SJCRH30 (cell line): ENCODE measurements around the gene COL6A2. TPM values are rescaled to one million over a fixed set of nuclear protein-coding genes. Genes with fewer than 3 reads are reported as not detected.
A peak's percentile ranks its signal among the peaks of the same experiment; 100 is the strongest.
"Not testable (repeated sequence)": the region's sequence is repeated elsewhere in the genome, so short reads cannot be mapped to it uniquely, and the experiment has no call there.

Experiments used
- DNase-seq, 2 experiments: peaks; one replicate each; pipeline ENCODE4 v3.0.0-alpha.2; 2015 to 2020
- H3K27ac ChIP-seq: fragments of 250-450 bp; sonication (Bioruptor Pico); 2 replicates; pipeline ENCODE4 v1.5.1; 2020; ENCODE audit warnings: mild to moderate bottlenecking, moderate library complexity
- H3K27me3 ChIP-seq: fragments of 250-450 bp; sonication (Bioruptor Pico); 2 replicates; pipeline ENCODE4 v1.5.1; 2020; ENCODE audit warnings: mild to moderate bottlenecking, moderate library complexity
- H3K36me3 ChIP-seq: fragments of 250-450 bp; sonication (Bioruptor Pico); 2 replicates; pipeline ENCODE4 v1.5.1; 2020; ENCODE audit warnings: mild to moderate bottlenecking, moderate library complexity
- H3K4me1 ChIP-seq: fragments of 250-450 bp; sonication (Bioruptor Pico); 2 replicates; pipeline ENCODE4 v1.5.1; 2020; ENCODE audit warnings: mild to moderate bottlenecking, moderate library complexity
- H3K4me3 ChIP-seq: fragments of 250-450 bp; sonication (Bioruptor Pico); 2 replicates; pipeline ENCODE4 v1.5.1; 2020; ENCODE audit warnings: mild to moderate bottlenecking, moderate library complexity
- H3K9me3 ChIP-seq: fragments of 250-450 bp; sonication (Bioruptor Pico); replicated peaks from 2 replicates; pipeline ENCODE4 v1.5.1; 2020; ENCODE audit warnings: mild to moderate bottlenecking, moderate library complexity
- total RNA-seq: library from RNA; depleted of rRNA; stranded (reverse); fragments of >200 nt; shearing (Covaris generic); gene quantifications from 2 replicates; pipeline ENCODE4 v1.2.3, GENCODE V29; 2014

Gene COL6A2
- total RNA-seq, 1 experiment from 2014 or later = 1.1 TPM

DNA sequence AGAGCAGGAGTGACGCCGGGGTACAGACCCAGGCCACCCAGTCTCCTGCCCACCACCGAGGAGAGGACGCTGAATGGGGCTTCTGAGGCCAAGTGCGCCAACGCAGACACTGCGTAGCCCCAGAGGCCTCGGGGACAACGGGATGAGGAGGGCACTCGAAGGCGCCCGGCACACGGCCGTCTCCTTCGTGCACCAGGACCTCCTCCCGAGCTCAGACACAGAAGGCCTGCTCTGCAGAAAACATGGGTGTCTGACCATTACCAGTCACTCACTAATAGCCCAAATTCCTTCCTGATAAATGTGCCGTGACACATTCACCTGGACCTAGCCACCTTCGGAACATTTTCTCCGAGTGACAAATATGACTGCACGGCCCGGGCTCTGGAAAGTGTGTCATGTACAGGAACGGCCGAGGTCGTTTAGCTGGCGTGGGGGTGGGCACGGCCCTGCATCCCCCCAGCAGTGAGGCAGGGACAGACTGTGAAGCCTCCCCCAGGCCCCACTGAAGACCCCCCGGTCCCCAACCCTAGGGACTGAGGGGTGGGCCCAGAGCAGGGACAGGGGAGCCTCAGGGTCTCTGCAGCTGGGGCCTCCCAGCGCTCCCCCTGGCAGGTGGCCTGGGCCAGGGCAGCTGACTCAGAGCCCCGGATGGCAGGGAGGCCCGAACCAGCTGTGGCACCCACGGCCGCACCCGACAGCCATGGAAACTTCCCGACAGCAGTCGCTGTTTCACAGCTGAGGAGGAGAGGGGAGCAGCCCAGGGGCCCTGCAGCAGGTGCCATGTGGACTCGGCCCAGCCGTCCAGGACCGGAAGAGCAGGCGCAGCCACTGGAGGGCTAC is 16.7 kb upstream of the COL6A2 start:
- Histone ChIP-seq H3K4me1 (peaks cover 5% of the 10 kb centered on the region), H3K9me3 (peaks cover 3% of the 10 kb centered on the region; the same call in 1 of the 2 replicates), H3K27ac (no peak overlapping the region), H3K36me3 (no peaks in the 10 kb centered on the region), H3K27me3 (no peaks in the 10 kb centered on the region; the same call in 1 of the 2 replicates), H3K4me3 (no peak overlapping the region)
- peak; percentile 65 to 67 for DNase-seq

DNA sequence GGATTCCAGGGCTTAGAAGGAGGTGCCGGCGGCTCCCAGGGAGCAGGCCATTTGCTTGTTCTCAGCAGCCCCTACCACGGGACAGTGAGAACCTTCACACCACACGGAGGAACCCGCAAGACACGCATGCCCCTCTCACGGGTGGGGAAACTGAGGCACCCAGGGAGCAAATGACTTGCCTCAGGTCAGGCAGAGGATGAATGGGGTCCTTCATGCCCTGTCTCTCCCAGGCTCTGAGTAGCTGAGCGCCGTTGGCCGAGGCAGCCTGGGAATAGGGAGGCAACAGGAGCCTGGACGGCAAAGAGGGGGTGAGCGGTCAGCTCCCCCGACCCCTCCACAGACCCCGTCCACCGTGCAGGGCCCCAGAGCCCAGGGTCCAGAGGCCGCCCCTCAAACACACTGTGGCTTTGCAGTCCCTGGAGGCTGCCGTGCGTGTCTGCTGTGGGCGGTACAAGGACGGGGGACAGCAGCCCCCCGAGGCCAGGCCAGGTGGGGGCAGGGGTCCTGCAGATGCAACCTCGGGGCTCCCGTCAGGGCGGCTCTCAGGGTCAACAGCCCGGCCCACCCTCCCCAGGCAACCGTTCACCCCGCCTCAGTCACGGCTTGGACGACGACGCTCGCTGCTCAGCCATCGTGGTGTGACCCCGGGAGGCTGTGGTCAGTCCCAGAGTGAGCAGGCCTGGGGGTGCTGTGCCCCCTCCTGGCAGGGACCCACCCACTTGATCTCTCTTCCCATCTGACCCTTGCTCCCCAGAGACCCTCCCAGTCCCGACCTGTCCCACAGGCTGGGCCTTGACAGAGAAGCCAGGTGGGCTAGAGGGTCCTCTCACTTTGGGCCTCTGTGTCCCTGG is 15.8 kb upstream of the COL6A2 start:
- Histone ChIP-seq H3K9me3 (peaks cover 3% of the 10 kb centered on the region; the same call in 1 of the 2 replicates), H3K36me3 (no peaks in the 10 kb centered on the region), H3K4me1 (peaks cover 5% of the 10 kb centered on the region), H3K27me3 (no peaks in the 10 kb centered on the region; the same call in 1 of the 2 replicates), H3K27ac (no peak overlapping the region), H3K4me3 (no peak overlapping the region)
- no peak for DNase-seq

DNA sequence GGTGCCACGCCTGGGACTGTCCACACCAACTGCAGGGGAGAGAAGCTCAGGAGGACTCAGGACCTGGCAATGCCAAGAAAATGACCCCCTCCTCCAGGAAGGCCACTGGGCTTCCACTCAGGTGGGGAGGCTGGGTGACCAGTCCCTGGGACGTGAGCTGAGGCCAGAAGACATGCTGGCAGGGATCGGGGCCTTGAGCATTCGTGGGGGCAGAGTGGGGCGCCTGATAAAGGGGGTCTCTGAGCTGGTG is 15.3 kb upstream of the COL6A2 start:
- H3K27me3 ChIP-seq = no peaks in the 10 kb centered on the region; the same call in 1 of the 2 replicates
- H3K4me1 ChIP-seq = peaks cover 5% of the 10 kb centered on the region

DNA sequence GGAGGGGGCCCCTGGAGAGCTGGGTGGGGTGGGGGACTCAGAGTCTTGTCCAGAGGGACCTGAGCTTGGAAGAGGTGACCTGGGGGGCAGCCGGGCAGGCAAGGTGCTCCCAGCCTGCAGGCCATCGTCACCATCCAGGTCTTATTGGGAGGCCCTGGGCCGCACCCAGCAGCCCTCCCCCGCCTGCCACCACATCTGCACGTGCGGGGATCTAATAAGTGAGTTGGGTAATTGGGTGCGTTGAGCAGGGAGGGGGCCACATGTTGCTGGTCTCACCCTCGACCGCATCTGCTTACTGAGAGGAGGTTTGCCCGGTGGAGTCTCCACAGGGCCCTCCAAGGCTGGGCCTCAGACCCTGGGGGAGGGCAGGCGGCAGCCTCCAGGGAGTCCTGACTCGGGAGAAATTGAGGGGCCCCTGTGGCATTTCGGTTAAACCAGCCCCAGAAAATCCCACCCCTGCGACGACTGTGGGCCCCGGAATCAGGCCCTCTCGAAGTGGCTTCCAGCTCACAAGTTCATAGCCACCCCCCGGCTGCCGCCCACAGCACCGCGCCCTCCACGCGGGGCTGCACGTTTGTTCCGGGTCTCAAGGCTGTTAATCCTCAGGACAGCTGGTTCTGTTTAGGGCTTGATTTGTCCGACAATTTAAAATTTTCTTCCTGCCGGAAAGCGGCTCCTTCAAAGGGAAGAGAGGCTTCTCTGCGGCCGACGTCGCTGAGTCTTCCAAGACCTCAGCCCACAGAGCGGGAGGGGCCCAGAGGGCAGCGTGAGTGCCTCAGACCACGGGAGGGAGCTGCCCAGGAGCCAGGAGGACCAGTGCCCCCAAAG is 14.7 kb upstream of the COL6A2 start:
- Histone ChIP-seq H3K27ac (peak overlapping the region; percentile 25; the same call in 1 of the 2 replicates), H3K4me1 (peaks cover 5% of the 10 kb centered on the region)
- DNase-seq = peak; percentile 41 to 65

More for the DNA sequence above, 15.3 kb upstream of the COL6A2 start:
- Histone ChIP-seq H3K9me3 (peaks cover 3% of the 10 kb centered on the region; the same call in 1 of the 2 replicates), H3K27ac (no peak overlapping the region), H3K36me3 (no peaks in the 10 kb centered on the region), H3K4me3 (no peak overlapping the region)
- DNase-seq = no peak

DNA sequence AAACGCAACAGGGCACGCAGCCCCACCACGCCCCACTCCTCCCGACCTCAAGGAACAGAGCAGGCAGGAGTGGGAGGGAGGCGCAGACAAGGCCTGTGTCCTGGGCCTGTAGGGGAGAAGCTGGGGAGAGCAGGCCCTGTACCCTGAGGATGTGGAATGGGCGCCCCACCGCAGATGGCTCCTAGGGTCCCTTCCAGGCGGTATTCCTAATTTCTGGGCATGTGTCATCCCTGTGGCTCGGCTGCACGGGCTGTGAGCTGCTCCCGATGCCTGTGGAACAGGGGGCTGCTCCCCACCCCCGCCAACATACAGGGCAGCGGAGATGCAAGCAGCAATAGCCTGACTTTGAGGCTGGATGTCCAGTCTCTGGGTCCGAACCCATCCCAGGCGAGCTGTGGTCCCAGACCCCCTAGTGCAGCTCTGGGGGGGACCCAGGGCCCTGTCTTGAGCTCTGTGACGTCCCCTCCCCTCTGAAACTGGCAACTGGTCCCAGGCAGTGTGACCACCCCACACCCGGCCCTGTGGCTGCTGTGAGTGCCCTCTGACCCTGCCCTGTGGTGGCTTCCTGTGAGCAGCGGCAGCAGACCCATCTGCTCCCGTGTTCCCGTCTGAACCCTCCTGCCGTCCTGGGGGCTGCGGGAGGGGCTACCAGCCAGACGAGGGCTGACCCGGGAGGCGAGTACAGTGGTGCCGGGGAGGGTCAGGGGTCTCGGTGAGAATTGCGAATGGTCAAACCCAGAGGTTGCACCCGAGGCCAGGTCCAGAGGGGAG is 13.9 kb upstream of the COL6A2 start:
- Histone ChIP-seq H3K4me3 (peak overlapping the region; percentile 24), H3K4me1 (peaks cover 5% of the 10 kb centered on the region), H3K36me3 (no peaks in the 10 kb centered on the region), H3K27me3 (no peaks in the 10 kb centered on the region; the same call in 1 of the 2 replicates), H3K9me3 (peaks cover 3% of the 10 kb centered on the region; the same call in 1 of the 2 replicates), H3K27ac (peak overlapping the region; percentile 25; the same call in 1 of the 2 replicates)
- DNase-seq = no peak

More for the DNA sequence above, 14.7 kb upstream of the COL6A2 start:
- Histone ChIP-seq H3K4me3 (peak overlapping the region; percentile 24), H3K27me3 (no peaks in the 10 kb centered on the region; the same call in 1 of the 2 replicates), H3K36me3 (no peaks in the 10 kb centered on the region), H3K9me3 (peaks cover 3% of the 10 kb centered on the region; the same call in 1 of the 2 replicates)

DNA sequence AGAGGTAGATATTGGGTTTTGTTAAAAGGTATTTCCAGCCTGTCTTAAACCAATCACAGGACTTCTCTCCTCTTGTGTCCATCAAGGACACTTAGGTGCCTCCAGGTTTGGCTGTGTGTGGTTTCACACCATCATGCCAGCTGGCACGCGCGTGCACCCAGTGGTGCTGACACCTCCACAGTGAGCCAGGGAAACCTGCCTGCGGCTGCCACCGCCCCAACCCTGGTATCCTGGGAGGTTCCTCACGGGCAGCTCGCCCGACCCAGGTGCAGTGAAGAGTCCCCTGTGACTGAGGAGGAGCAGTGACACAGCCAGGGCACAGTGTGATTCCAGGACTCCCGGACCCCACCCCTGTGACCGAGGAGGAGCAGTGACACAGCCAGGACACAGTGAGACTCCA is 13.2 kb upstream of the COL6A2 start:
- Histone ChIP-seq H3K27ac (no peak overlapping the region), H3K4me1 (peaks cover 5% of the 10 kb centered on the region), H3K36me3 (no peaks in the 10 kb centered on the region), H3K4me3 (no peak overlapping the region), H3K9me3 (peaks cover 3% of the 10 kb centered on the region; the same call in 1 of the 2 replicates), H3K27me3 (no peaks in the 10 kb centered on the region; the same call in 1 of the 2 replicates)
- DNase-seq = no peak

DNA sequence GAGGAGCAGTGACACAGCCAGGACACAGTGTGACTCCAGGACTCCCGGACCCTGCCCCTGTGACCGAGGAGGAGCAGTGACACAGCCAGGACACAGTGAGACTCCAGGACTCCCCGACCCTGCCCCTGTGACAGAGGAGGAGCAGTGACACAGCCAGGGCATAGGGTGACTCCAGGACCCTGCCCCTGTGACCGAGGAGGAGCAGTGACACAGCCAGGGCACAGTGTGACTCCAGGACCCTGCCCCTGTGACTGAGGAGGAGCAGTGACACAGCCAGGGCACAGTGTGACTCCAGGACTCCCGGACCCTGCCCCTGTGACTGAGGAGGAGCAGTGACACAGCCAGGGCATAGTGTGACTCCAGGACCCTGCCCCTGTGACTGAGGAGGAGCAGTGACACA is 12.7 kb upstream of the COL6A2 start:
- H3K27ac ChIP-seq, H3K9me3 ChIP-seq, DNase-seq, H3K4me1 ChIP-seq, H3K4me3 ChIP-seq, H3K27me3 ChIP-seq, H3K36me3 ChIP-seq: not testable (repeated sequence)

DNA sequence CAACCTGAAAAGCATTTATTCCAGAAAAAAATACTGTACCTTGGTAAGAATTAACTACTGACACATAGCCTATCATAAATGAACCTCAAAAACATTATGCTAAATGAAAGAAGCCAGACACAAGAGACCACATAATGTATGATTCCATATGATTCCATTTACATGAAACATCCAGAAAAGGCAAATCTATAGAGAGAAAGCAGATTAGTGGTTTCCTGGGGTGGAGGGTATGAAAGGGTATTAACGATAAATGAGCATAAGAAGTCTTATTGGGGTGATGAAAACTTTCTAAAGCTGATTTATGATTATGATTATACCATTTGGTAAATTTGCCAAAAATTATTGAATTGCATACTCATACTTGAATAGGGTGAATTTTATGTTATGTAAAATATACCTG is 10.3 kb upstream of the COL6A2 start:
- peaks cover 5% of the 10 kb centered on the region for H3K4me1 ChIP-seq
- no peaks in the 10 kb centered on the region for H3K36me3 ChIP-seq
- H3K27me3 ChIP-seq = no peaks in the 10 kb centered on the region; the same call in 1 of the 2 replicates
- no peak overlapping the region for H3K27ac ChIP-seq
- peaks cover 3% of the 10 kb centered on the region; the same call in 1 of the 2 replicates for H3K9me3 ChIP-seq
- H3K4me3 ChIP-seq = no peak overlapping the region
- DNase-seq = no peak

DNA sequence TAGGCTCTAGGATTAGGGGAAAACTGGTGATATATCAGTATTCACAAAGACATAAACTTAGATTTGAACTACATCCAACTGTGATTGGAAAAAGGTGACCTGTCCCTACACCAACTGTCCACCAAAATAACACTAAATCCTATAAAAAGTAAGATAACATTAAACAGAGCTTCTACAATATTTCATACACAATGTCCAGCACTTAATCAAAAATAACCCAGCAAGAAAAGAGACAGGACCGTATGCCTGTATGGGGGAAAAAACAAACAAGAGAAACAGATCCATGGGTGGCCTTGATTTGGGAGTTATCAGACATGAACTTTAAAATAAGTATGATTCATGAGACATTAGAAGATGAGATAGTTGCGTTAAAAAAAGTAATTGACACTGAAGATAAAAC is 9.7 kb upstream of the COL6A2 start:
- no peak overlapping the region for H3K4me3 ChIP-seq
- no peak overlapping the region for H3K27ac ChIP-seq
- no peaks in the 10 kb centered on the region; the same call in 1 of the 2 replicates for H3K27me3 ChIP-seq
- H3K4me1 ChIP-seq = peaks cover 5% of the 10 kb centered on the region
- H3K9me3 ChIP-seq = peaks cover 3% of the 10 kb centered on the region; the same call in 1 of the 2 replicates
- H3K36me3 ChIP-seq = no peaks in the 10 kb centered on the region
- DNase-seq = no peak

DNA sequence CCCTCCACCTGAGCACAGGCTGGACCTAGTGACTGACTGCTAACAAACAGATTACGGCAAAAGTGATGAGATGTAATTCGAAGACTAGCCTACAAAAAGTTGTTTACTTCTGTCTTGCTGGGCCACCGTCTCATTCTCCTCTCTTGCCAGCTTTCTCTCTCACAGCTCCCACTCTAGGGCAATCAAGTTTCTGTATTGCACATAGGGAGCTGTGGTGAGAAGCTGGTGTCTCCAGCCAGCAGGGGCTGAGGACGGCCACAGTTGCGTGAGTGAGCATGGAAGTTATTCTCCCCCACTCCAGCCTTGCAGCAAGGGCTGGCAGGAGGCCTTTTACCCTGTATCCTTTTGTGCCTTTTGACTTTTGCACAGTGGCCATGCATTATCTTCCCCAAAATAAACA is 8.6 kb upstream of the COL6A2 start:
- Histone ChIP-seq H3K36me3 (no peaks in the 10 kb centered on the region), H3K4me3 (no peak overlapping the region), H3K9me3 (peaks cover 3% of the 10 kb centered on the region; the same call in 1 of the 2 replicates), H3K4me1 (no peaks in the 10 kb centered on the region), H3K27ac (no peak overlapping the region), H3K27me3 (no peaks in the 10 kb centered on the region)
- DNase-seq = no peak

DNA sequence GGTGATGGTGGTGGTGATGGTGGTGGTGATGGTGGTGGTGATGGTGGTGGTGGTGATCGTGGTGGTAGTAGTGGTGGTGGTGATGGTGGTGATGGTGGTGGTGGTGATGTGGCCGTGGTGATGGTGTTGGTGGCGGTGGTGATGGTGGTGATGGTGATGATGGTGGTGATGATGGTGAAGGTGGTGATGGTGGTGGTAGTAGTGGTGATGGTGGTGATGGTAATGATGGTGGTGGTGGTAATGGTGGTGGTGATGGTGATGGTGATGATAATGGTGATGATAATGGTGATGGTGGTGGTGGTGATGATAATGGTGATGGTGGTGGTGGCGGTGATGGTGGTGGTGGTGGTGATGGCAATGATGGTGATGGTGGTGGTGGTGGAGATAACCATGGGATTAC is 6.8 kb upstream of the COL6A2 start:
- Histone ChIP-seq H3K9me3 (no peaks in the 10 kb centered on the region; the same call in 1 of the 2 replicates), H3K36me3 (no peaks in the 10 kb centered on the region), H3K4me1 (no peaks in the 10 kb centered on the region), H3K27ac (no peak overlapping the region), H3K4me3 (no peak overlapping the region), H3K27me3 (no peaks in the 10 kb centered on the region)
- no peak for DNase-seq

DNA sequence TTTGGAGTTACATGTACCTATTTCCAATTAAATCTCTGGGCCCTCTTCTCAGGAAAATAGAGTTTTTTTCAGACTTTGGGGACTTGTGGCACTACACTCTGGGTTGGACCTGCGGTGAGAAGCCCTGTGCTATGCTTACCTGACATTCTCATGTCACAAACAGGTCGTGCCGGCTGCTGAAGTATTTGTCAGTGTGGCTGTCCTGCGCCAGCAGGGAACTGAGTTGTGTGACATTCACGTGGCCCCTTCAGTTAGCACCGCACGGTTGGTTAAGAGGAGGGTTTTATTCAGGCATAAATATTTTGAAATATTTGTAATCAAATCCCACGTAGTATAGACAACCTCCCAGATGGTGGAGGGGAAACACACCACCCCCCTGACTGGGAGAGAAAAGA is 6.3 kb upstream of the COL6A2 start:
- H3K27ac ChIP-seq = no peak overlapping the region
- no peaks in the 10 kb centered on the region for H3K27me3 ChIP-seq
- H3K4me1 ChIP-seq = no peaks in the 10 kb centered on the region
- no peaks in the 10 kb centered on the region for H3K36me3 ChIP-seq
- no peak overlapping the region for H3K4me3 ChIP-seq
- H3K9me3 ChIP-seq = no peaks in the 10 kb centered on the region; the same call in 1 of the 2 replicates
- no peak for DNase-seq

DNA sequence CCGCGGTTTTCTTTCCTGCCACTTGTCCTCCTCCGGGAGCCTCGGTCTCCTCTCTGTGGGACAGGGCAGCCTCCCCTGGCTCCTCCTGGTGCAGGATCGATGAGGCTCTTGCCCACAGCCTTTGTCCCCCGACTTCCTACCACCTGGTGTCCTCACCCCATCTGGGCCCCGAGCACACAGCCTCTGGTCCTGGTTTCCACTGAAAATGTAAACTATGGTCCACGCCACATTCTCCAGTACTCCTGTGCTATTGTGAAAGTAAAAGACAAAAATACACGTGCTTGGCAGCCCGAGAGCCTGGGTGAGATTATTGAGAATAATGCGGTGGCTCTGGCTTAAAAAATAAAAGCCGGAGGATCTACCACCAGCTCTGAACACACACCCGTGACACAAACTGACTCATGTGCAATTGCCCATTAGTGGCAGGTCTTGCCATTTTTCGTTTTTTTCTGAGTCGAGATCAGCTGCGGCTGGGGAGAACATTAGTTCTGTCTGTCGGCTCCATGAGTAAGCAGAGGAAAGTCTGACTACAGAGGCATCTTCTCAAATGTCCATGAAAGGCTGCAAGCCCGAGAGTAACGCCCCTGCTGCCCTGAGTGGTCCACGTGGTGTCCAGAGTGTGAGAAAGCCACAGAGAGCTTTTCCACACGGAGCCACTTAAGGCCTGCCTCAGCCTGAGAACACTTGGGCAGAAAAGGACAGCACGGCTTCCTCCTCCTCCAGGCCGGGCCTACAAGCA is 5.7 kb upstream of the COL6A2 start:
- Histone ChIP-seq H3K4me1 (no peaks in the 10 kb centered on the region), H3K4me3 (no peak overlapping the region), H3K36me3 (no peaks in the 10 kb centered on the region), H3K27me3 (no peaks in the 10 kb centered on the region), H3K9me3 (no peaks in the 10 kb centered on the region), H3K27ac (no peak overlapping the region)
- no peak for DNase-seq
